Fibroblast of the aortic adventitia (primary cell): ENCODE results near the gene GMDS. TPM values are rescaled to one million over a fixed set of nuclear protein-coding genes. Genes with fewer than 3 reads are reported as not detected.
A peak's percentile ranks its signal among the peaks of the same experiment; 100 is the strongest.

Experiments used
- DNase-seq: peaks from one replicate; pipeline ENCODE4 v3.0.0-alpha.2; 2010; ENCODE audit warnings: low read depth
- H3K4me3 ChIP-seq: 2 replicates; pipeline ENCODE4 v1.5.1; 2011; ENCODE audit warnings: low read depth, mild to moderate bottlenecking, control low read depth, low read length, moderate library complexity
- total RNA-seq: library from RNA; depleted of rRNA; stranded (reverse); fragments of >200 nt; gene quantifications from 2 replicates; pipeline ENCODE4 v1.2.3, GENCODE V29; 2012; ENCODE audit warnings: low replicate concordance
- TF ChIP-seq, protein P1 (sequence below): IDR thresholded peaks from 2 replicates; pipeline ENCODE4 v1.5.1; 2011; ENCODE audit warnings: mild to moderate bottlenecking, low read length, control low read depth, inconsistent platforms; ENCODE audit not compliant: insufficient read depth

The GMDS gene
- total RNA-seq, 1 donor, result 15.9 TPM

DNA sequence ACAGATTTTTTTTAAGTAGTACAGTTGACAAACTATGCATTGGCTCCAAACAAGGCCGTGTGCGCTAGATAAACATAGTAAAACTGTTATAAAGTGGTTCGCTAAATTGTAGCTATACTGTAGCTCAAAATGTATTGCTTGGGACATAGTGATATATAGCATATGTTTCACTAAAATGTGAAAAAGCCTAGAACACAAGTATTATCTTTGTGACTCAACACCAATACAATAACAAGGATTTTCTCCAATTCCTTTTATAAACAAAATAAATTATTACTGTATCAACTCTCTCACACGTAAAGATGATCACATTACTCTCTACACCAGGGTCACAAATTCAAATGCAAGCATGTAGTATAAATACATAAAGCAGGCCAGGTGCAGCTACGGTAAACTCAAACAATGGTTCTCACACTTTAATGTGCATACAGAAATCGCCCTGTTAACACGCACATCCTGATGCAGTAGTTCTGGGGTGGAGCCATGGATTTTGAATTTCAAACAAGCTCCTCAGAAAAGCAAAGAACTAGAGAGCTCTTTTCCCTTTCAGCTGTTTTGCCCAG is 214.6 kb downstream of the GMDS start:
- no peak overlapping the region for H3K4me3 ChIP-seq
- DNase-seq, result no peak
- TF ChIP-seq, protein P1, sequence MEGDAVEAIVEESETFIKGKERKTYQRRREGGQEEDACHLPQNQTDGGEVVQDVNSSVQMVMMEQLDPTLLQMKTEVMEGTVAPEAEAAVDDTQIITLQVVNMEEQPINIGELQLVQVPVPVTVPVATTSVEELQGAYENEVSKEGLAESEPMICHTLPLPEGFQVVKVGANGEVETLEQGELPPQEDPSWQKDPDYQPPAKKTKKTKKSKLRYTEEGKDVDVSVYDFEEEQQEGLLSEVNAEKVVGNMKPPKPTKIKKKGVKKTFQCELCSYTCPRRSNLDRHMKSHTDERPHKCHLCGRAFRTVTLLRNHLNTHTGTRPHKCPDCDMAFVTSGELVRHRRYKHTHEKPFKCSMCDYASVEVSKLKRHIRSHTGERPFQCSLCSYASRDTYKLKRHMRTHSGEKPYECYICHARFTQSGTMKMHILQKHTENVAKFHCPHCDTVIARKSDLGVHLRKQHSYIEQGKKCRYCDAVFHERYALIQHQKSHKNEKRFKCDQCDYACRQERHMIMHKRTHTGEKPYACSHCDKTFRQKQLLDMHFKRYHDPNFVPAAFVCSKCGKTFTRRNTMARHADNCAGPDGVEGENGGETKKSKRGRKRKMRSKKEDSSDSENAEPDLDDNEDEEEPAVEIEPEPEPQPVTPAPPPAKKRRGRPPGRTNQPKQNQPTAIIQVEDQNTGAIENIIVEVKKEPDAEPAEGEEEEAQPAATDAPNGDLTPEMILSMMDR, result no peak

DNA sequence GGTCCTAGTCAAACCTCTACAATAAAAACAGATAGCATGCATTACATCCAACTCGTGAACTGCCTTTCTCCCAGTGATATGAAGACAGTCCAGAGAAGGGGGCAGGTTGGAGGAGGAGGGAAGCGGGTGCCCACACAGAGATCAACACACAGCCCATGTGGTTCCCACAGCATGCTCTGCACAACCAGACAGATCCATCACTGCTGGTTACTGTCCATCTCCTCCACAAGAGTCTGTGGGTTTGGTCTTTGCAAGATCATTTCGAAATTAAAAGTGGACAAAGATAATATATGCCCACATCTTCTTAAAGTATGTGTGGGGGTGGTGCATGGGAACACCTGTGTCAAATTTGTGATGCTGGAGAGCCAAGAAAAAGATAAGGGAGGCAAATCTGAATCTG is 215.5 kb downstream of the GMDS start:
- no peak for DNase-seq
- no peak overlapping the region for H3K4me3 ChIP-seq
- TF ChIP-seq, protein P1, result no peak

DNA sequence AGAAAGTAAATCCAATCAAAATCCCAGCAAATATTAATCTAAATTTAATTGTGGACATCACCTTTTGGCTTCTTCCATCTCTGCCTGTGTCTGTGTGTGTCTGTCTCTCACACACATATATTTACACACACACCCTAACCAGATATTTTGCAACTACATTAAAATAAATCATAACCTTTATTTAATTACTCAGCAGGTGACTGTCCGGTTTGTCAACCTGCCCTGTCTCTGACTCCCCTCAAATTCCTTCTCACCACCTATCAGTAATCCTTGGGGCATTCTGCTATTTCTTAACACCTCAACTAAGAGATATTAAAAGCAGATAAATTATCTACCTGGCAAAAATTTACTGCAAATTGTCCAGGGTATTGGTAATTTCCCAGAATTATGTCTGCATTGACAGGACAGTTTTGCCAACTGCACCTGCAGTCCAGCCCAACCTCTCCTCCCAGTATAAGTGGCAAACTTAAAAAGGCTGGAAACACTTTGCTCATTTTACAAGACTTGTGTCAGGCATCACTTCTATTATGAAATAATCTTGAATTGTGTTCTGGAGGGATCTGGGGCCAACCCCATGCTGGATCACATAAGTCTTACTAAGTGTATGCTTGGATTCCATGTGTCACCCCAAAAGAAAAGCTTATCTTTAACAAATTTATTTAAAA is 216.1 kb downstream of the GMDS start:
- TF ChIP-seq, protein P1, result no peak
- H3K4me3 ChIP-seq, result no peak overlapping the region
- DNase-seq, result no peak

- H3K4me3 ChIP-seq, result no peak overlapping the region
- no peak for DNase-seq
- TF ChIP-seq, protein P1, result no peak
Measured at GRCh38 chr6:2028457-2029038, 216.9 kb downstream of the GMDS start.

- DNase-seq, result no peak
- TF ChIP-seq, protein P1, result no peak
- no peak overlapping the region for H3K4me3 ChIP-seq
Measured at GRCh38 chr6:2026133-2026532, 219.3 kb downstream of the GMDS start.

DNA sequence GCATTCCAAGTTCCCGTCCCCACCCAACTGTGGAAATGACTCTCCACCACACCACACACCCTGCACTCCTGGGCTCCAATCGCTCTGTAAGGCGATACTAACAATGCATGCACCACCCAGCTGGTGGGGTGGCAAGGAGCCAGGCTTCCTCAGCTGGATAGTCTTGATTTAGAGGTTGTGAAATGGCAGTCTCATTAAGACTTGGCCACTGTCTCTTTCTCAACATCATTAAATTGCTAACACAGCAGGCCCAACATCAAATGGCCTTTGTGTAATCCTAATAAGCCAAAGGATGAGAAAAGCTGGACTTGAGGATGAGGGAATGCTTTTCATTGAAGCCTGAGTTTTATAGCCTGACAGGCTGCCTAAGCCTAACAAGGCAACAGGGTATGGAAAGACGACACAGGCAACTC is 223.7 kb downstream of the GMDS start:
- peak; percentile 89 for DNase-seq
- H3K4me3 ChIP-seq, result no peak overlapping the region
- TF ChIP-seq, protein P1, result no peak
